ENCODE measurements around the gene FNBP1. TPM values are rescaled to one million over a fixed set of nuclear protein-coding genes. Genes with fewer than 3 reads are reported as not detected.
A peak's percentile ranks its signal among the peaks of the same experiment; 100 is the strongest.

Gene FNBP1
- polyA plus RNA-seq, 3 donors: 37.6 to 60.7 (median 51.4) TPM

DNA sequence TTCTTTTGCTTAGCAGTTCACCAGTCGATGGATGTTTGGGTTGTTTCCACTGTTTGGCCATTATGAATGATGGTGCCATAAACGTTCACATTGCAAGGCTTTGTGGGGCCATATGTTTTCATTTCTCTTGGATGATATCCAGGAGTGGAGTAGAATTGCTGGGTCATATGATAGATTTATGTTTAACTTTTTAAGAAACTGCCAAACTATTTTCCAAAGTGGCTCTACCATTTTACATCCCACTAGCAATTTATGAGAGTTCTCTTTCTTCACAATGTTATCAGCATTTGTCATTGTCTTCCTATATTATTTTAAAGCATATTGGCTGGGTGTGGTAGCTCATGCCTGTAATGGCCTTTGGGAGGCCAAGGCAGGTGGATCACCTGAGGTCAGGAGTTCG lies 15.9 kb upstream of the FNBP1 start:
- Histone ChIP-seq H3K9me3 (replicated peaks in 1 of 2; ENCODE audit: control insufficient read depth in 1 of 2, insufficient read depth in 1 of 2, low read length in 2 of 2) (no peaks in the 10 kb centered on the region), H3K27ac (ENCODE audit: low read depth in 1 of 2, low read length in 2 of 2) (no peak overlapping the region), H3K4me3 (replicated peaks in 1 of 3; ENCODE audit: low read depth in 2 of 3, low read length in 3 of 3) (no peak overlapping the region), H2AFZ (ENCODE audit: insufficient read depth, low read depth, low read length, poor library complexity, severe bottlenecking) (no peak overlapping the region), H3K79me2 (ENCODE audit: insufficient read depth, low read length) (peaks cover 98% of the 10 kb centered on the region), H3K4me2 (replicated peaks; ENCODE audit: extremely low read depth, low read length, poor library complexity, severe bottlenecking) (no peak overlapping the region), H3K4me1 (ENCODE audit: control insufficient read depth in 1 of 2, insufficient read depth in 2 of 2, low read length in 2 of 2) (peaks cover 35 to 45% of the 10 kb centered on the region in 2 donors), H3K27me3 (ENCODE audit: control insufficient read depth in 2 of 2, insufficient read depth in 2 of 2, low read length in 2 of 2) (no peaks in the 10 kb centered on the region), H4K20me1 (ENCODE audit: insufficient read depth, low read length) (peaks cover 36% of the 10 kb centered on the region), H3K9ac (ENCODE audit: insufficient read depth, low read length, poor library complexity, severe bottlenecking) (no peak overlapping the region), H3K36me3 (replicated peaks in 1 of 2; ENCODE audit: control insufficient read depth in 1 of 2, insufficient read depth in 2 of 2, low read length in 2 of 2) (peaks cover 6 to 15% of the 10 kb centered on the region in 2 donors)
- TF ChIP-seq, protein P1, sequence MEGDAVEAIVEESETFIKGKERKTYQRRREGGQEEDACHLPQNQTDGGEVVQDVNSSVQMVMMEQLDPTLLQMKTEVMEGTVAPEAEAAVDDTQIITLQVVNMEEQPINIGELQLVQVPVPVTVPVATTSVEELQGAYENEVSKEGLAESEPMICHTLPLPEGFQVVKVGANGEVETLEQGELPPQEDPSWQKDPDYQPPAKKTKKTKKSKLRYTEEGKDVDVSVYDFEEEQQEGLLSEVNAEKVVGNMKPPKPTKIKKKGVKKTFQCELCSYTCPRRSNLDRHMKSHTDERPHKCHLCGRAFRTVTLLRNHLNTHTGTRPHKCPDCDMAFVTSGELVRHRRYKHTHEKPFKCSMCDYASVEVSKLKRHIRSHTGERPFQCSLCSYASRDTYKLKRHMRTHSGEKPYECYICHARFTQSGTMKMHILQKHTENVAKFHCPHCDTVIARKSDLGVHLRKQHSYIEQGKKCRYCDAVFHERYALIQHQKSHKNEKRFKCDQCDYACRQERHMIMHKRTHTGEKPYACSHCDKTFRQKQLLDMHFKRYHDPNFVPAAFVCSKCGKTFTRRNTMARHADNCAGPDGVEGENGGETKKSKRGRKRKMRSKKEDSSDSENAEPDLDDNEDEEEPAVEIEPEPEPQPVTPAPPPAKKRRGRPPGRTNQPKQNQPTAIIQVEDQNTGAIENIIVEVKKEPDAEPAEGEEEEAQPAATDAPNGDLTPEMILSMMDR (IDR thresholded peaks at IDR 0.05): no peak
- no CpG with 5 or more reads among the region's 3 CpGs for WGBS (ENCODE audit: insufficient coverage)
- Mint-ChIP-seq H3K9me3 (no peaks in the 10 kb centered on the region), H3K27ac (no peak overlapping the region), H3K4me1 (peaks cover 30% of the 10 kb centered on the region), H3K4me3 (no peak overlapping the region), H3K36me3 (peaks cover 13 to 14% of the 10 kb centered on the region in 2 donors), H3K27me3 (ENCODE audit: low read depth in 3 of 3) (no peaks in the 10 kb centered on the region)
- DNase-seq: no peak
- intact Hi-C loops (cut with micrococcal nuclease): no loop called here

GRCh38 chr9:130058154-130058553 lies 15.2 kb upstream of the FNBP1 start:
- Histone ChIP-seq H3K9ac (ENCODE audit: insufficient read depth, low read length, poor library complexity, severe bottlenecking) (no peak overlapping the region), H3K4me3 (replicated peaks in 1 of 3; ENCODE audit: low read depth in 2 of 3, low read length in 3 of 3) (no peak overlapping the region), H3K79me2 (ENCODE audit: insufficient read depth, low read length) (peaks cover 98% of the 10 kb centered on the region), H4K20me1 (ENCODE audit: insufficient read depth, low read length) (peaks cover 36% of the 10 kb centered on the region), H3K4me1 (ENCODE audit: control insufficient read depth in 1 of 2, insufficient read depth in 2 of 2, low read length in 2 of 2) (peaks cover 37 to 47% of the 10 kb centered on the region in 2 donors), H3K27me3 (ENCODE audit: control insufficient read depth in 2 of 2, insufficient read depth in 2 of 2, low read length in 2 of 2) (no peaks in the 10 kb centered on the region), H2AFZ (ENCODE audit: insufficient read depth, low read depth, low read length, poor library complexity, severe bottlenecking) (no peak overlapping the region), H3K27ac (ENCODE audit: low read depth in 1 of 2, low read length in 2 of 2) (no peak overlapping the region), H3K9me3 (replicated peaks in 1 of 2; ENCODE audit: control insufficient read depth in 1 of 2, insufficient read depth in 1 of 2, low read length in 2 of 2) (no peaks in the 10 kb centered on the region), H3K4me2 (replicated peaks; ENCODE audit: extremely low read depth, low read length, poor library complexity, severe bottlenecking) (no peak overlapping the region), H3K36me3 (replicated peaks in 1 of 2; ENCODE audit: control insufficient read depth in 1 of 2, insufficient read depth in 2 of 2, low read length in 2 of 2) (peaks cover 6 to 15% of the 10 kb centered on the region in 2 donors)
- H3K4me3 Mint-ChIP-seq: no peak overlapping the region
- intact Hi-C loops (cut with micrococcal nuclease): no loop called here
- peaks cover 13 to 14% of the 10 kb centered on the region in 2 donors for H3K36me3 Mint-ChIP-seq
- H3K9me3 Mint-ChIP-seq: no peaks in the 10 kb centered on the region
- H3K4me1 Mint-ChIP-seq: peaks cover 33% of the 10 kb centered on the region
- TF ChIP-seq, protein P1 (IDR thresholded peaks at IDR 0.05): peak; percentile 44
- WGBS (ENCODE audit: insufficient coverage): no CpG with 5 or more reads among the region's 7 CpGs
- DNase-seq: no peak
- no peaks in the 10 kb centered on the region for H3K27me3 Mint-ChIP-seq (ENCODE audit: low read depth in 3 of 3)
- peak overlapping the region in 2 of 7 donors; percentile 2 to 50 for H3K27ac Mint-ChIP-seq
